Endodermal cell (in vitro differentiated cells): Measurements from ENCODE around the gene DSG1. TPM values are rescaled to one million over a fixed set of nuclear protein-coding genes. Genes with fewer than 3 reads are reported as not detected.

Source experiments
- DNase-seq: peaks from one replicate; pipeline ENCODE4 v3.0.0-alpha.2; 2017
- H3K27ac ChIP-seq: 2 replicates; pipeline ENCODE4 v1.5.1; 2013; ENCODE audit warnings: mild to moderate bottlenecking, low read depth, low read length, moderate library complexity
- H3K27me3 ChIP-seq: 2 replicates; pipeline ENCODE4 v1.6.1; 2013; ENCODE audit warnings: mild to moderate bottlenecking, low read length, moderate library complexity; ENCODE audit not compliant: insufficient read depth, control insufficient read depth, poor library complexity, severe bottlenecking
- H3K36me3 ChIP-seq: 2 replicates; pipeline ENCODE4 v1.7.0; 2013; ENCODE audit warnings: mild to moderate bottlenecking, low read length, moderate library complexity; ENCODE audit not compliant: control insufficient read depth, insufficient read depth
- H3K4me1 ChIP-seq: one replicate; pipeline ENCODE4 v1.7.0; 2013; ENCODE audit warnings: low read length; ENCODE audit not compliant: control insufficient read depth, insufficient read depth
- H3K4me3 ChIP-seq: 2 replicates; pipeline ENCODE4 v1.5.1; 2013; ENCODE audit warnings: mild to moderate bottlenecking, low read length, moderate library complexity
- H3K9ac ChIP-seq: 2 replicates; pipeline ENCODE4 v1.6.1; 2013; ENCODE audit warnings: mild to moderate bottlenecking, low read length, moderate library complexity; ENCODE audit not compliant: poor library complexity, severe bottlenecking; ENCODE audit errors: extremely low read depth
- H3K9me3 ChIP-seq: 2 replicates; pipeline ENCODE4 v1.6.1; 2013; ENCODE audit warnings: mild to moderate bottlenecking, low read length, moderate library complexity; ENCODE audit not compliant: control insufficient read depth
- H3K27ac Mint-ChIP-seq: 2 replicates; pipeline ENCODE4 v1.8.0; 2020; ENCODE audit warnings: mixed read lengths
- H3K27me3 Mint-ChIP-seq: 2 replicates; pipeline ENCODE4 v1.8.0; 2021; ENCODE audit warnings: mild to moderate bottlenecking, mixed read lengths; ENCODE audit not compliant: insufficient read depth
- H3K36me3 Mint-ChIP-seq: 2 replicates; pipeline ENCODE4 v1.8.0; 2020; ENCODE audit warnings: low read depth, mixed read lengths
- H3K4me1 Mint-ChIP-seq: 2 replicates; pipeline ENCODE4 v1.8.0; 2020; ENCODE audit warnings: mixed read lengths
- H3K4me3 Mint-ChIP-seq: 2 replicates; pipeline ENCODE4 v1.8.0; 2020; ENCODE audit warnings: mild to moderate bottlenecking, moderate library complexity, mixed read lengths
- H3K9me3 Mint-ChIP-seq: 2 replicates; pipeline ENCODE4 v1.8.0; 2020; ENCODE audit warnings: mild to moderate bottlenecking, mixed read lengths
- CTCF ChIP-seq: fragments of 200-600 bp; sonication (generic); conservative IDR thresholded peaks from 2 replicates; pipeline ENCODE4 v1.5.0; 2021; ENCODE audit warnings: antibody characterized with exemption, mild to moderate bottlenecking
- WGBS, 2 experiments: methylation state at CpG; one replicate each; pipeline versions ENCODE4 v1.1.5 to v1.1.7; 2013; ENCODE audit warnings: missing lambda C conversion rate in 2 of 2, mixed read lengths in 1 of 2; ENCODE audit not compliant: insufficient coverage in 1 of 2, insufficient read length in 1 of 2; 5-methylcytosine and 5-hydroxymethylcytosine counted together
- total RNA-seq, 2 donors: library from RNA; stranded (reverse); fragmentation: NEBNext Ultra II Directional in 1 of 2; extraction: Animal tissue kit (Norgen Biotek cat#: 25700) in 1 of 2; gene quantifications; 2 replicates in 1 of 2; 3 replicates in 1 of 2; pipeline ENCODE4 v1.2.1, GENCODE V29; 2021

The DSG1 gene
- total RNA-seq, 2 donors from 2014 or later, result not detected

GRCh38 chr18:31321719-31322118 is 3.8 kb downstream of the DSG1 start:
- Mint-ChIP-seq H3K9me3 (no peaks in the 10 kb centered on the region), H3K27me3 (no peaks in the 10 kb centered on the region), H3K27ac (no peak overlapping the region), H3K4me1 (peaks cover 13% of the 10 kb centered on the region), H3K4me3 (no peak overlapping the region), H3K36me3 (no peaks in the 10 kb centered on the region)
- DNase-seq, result no peak
- H3K4me3 ChIP-seq, result no peak overlapping the region
- 42 to 46% methylated on average over 2 of the region's 2 CpGs for WGBS, 2 experiments
- H3K4me1 ChIP-seq, result no peaks in the 10 kb centered on the region
- no peak for TF ChIP-seq CTCF
- no peaks in the 10 kb centered on the region for H3K36me3 ChIP-seq
- H3K9ac ChIP-seq, result no peak overlapping the region
- H3K9me3 ChIP-seq, result no peaks in the 10 kb centered on the region
- H3K27me3 ChIP-seq, result no peaks in the 10 kb centered on the region
- no peak overlapping the region for H3K27ac ChIP-seq

GRCh38 chr18:31325051-31325450 is 7.1 kb downstream of the DSG1 start:
- Mint-ChIP-seq H3K9me3 (no peaks in the 10 kb centered on the region), H3K4me1 (peaks cover 15% of the 10 kb centered on the region), H3K27me3 (no peaks in the 10 kb centered on the region), H3K4me3 (no peak overlapping the region), H3K36me3 (no peaks in the 10 kb centered on the region), H3K27ac (no peak overlapping the region)
- TF ChIP-seq CTCF, result no peak
- no peaks in the 10 kb centered on the region for H3K4me1 ChIP-seq
- no peaks in the 10 kb centered on the region for H3K27me3 ChIP-seq
- H3K4me3 ChIP-seq, result no peak overlapping the region
- no peaks in the 10 kb centered on the region for H3K36me3 ChIP-seq
- no peak overlapping the region for H3K27ac ChIP-seq
- DNase-seq, result no peak
- 91 to 100% methylated on average over 1 to 3 of the region's 3 CpGs for WGBS, 2 experiments
- H3K9me3 ChIP-seq, result no peaks in the 10 kb centered on the region
- H3K9ac ChIP-seq, result no peak overlapping the region

GRCh38 chr18:31329787-31330438 is 12.0 kb downstream of the DSG1 start:
- Mint-ChIP-seq H3K4me3 (no peak overlapping the region), H3K4me1 (peaks cover 3% of the 10 kb centered on the region), H3K27ac (no peak overlapping the region), H3K36me3 (no peaks in the 10 kb centered on the region), H3K27me3 (no peaks in the 10 kb centered on the region), H3K9me3 (no peaks in the 10 kb centered on the region)
- Histone ChIP-seq H3K4me3 (no peak overlapping the region), H3K36me3 (no peaks in the 10 kb centered on the region), H3K9me3 (no peaks in the 10 kb centered on the region), H3K27me3 (no peaks in the 10 kb centered on the region), H3K27ac (no peak overlapping the region), H3K9ac (no peak overlapping the region), H3K4me1 (no peaks in the 10 kb centered on the region)
- no peak for TF ChIP-seq CTCF
- 57 to 66% methylated on average over 5 to 6 of the region's 7 CpGs for WGBS, 2 experiments
- no peak for DNase-seq
